NCI-H128 (cell line): ENCODE results near the gene SLC27A4.

Experiments used
- DNase-seq: peaks from one replicate; lab custom pipeline; 2025; ENCODE audit not compliant: unreplicated experiment; lab: John Stamatoyannopoulos, UW

SLC27A4 gene

DNA sequence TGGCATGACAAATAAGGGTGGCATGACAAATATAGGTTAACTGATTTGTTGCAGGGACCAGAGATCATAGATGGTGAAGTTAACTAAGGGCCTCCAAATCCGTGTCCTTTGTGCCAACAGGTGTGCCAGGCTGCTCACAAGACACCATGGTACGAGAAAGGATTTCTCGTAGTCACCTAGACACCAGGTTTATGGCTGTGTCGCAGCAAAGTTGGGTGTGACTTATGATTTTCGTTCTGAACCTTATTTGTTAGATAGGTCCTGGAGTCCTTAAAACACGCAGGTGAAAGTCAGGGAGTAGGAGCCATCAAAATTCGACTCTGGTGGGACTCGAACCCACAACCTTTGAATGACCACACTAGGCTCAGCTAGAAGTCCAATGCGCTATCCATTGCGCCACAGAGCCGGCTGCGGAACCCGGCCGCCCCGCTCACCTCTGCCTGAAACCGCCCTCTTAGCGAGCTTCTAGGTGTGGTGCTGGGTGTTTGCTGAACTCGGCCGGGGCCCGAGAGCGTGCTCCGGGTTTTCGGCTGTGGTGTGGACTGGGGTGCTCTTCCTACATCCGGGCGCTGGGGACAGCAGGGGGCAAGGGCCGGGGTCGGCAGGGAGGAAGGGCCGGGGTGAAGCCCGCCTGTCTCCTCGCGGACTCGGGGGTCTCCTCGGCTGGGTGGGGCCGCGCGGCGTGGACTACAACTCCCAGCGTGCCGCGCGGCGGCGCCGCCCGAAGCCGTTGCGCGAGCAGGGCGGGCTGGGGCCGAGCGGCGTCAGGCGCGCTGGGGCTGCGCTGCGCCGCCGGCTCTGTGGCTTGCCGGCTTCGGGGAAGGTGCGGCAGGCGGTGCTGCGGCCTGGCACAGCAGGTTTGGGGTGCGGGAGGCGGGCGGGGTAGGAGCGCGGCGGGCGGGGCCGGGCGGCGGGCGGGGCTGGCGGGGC is at the start of gene SLC27A4:
SLC27A4 (plus strand) TSS at position 767 of the 930 bp plus-strand sequence. CDS start 2,606 bp downstream, outside the sequence.
- peak; percentile 13 for DNase-seq

DNA sequence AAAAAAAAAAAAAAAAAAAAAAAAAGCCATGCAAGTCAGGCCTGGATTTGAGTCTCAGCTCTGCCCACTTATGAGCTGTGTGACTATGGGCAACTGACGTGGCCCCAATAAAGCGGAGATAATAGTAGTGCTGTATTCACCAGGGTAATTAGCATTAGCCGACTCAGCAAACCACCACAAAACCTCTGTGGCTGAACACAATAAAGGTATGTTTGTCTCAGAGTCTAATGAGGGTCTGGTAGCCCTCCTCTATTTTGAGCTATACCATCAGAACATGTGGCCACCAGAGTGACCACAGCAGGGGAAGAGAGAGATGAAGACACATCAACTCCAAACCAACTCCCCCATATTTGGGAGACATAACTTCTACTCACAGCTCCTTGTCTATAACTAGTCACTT is 48.3 kb upstream of the SLC27A4 start:
- no peak for DNase-seq

DNA sequence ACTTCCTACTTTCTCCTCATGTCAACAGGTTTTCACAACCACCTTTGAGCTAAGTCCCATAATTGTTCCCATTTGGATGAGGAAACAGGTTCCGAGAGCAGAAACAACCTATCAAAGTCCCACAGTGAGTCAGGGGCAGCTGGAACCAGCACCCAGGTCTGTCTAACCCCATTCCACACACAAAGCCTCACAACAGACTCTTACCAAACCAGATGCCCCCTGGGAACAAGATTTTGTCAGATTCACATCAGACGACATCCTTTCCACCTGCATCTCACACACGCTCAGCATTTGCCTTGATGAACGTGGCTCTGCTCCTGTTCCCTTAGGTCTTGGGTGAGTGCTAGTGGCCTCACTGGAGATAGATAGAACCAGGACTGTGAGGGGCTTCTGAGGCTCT is 47.2 kb upstream of the SLC27A4 start:
- DNase-seq: no peak

DNA sequence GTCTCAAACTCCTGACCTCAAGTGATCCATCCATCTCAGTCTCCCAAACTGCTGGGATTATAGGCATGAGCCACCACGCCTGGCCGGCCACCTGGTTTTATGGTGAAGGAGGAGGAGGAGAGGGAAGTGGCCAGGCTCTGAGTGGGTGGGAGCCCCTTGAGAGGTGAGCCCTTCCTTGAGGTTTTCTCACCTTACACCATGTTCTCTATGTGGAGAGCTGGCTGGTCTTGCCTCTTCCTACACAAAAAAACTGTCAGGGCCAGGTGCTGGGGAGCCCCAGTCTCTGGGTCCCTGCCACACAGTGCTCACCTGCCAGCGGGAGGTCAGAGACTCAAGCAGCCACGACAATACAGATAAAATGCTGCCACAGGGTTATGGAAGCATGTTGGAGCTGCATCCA is 46.2 kb upstream of the SLC27A4 start:
- DNase-seq: no peak

DNA sequence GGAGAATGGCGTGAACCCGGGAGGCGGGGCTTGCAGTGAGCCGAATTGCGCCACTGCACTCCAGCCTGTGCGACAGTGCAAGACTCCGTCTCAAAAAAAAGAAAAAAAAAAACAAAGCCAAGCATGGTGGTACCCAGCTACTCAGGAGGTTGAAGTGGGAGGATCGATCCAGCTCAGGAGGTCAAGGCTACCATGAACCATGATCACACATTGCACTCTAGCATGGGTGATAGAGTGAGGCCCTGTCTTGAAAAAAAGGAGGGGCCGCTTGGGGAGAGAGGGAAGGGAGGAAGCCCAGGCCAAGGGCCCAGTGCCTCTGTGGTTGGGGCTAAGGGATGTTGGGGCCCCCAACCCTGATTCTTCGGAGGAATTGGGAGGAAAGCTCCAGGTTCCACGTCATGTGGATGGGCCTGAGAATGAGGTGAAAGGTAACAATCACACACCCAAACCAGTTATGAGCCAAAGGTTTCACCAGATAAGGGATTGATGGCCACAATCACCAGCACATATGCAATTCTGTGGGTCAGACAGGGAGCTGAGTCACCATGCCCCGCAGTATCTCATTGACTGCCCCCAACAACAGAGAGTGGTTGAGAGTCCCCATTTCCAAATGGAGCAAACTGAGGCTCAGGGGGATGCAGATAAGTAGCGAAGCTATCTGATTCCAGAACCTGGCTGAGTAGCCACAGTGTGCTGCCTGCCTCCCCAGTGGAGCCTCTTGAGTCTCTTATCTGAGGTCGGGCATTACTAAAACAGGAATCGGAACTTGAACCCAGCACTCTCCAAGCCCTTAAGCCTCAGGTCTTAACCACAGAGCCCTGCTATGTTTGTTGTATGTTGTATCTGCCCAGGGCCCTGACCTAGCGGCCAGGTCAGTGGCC is 43.7 kb upstream of the SLC27A4 start:
- no peak for DNase-seq

DNA sequence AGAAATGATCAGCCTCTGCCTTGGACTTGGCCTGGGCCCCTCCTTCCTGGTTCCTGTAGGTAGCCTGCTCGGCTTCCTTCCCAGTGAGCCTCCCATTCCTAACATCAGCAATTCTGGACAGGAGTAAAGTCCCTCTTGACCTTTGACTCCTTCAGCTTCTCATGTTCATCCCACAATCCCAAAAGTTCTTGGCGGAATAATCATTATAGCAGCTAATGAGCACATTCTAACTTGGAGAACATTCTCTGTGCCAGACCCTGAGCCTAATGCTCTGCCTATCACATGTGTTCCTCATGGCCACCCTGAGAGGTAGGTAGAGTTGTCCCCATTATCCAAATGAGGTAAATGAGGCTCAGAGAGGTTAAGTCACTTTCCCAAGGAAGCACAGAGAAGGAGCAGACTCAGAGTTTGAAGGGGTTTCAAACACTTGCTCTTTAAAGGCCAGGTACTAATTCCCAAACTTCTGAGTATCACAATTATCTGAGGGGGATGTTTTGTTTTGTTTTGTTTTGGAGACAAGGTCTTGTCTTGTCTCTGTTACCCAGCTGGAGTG is 43.0 kb upstream of the SLC27A4 start:
- no peak for DNase-seq

DNA sequence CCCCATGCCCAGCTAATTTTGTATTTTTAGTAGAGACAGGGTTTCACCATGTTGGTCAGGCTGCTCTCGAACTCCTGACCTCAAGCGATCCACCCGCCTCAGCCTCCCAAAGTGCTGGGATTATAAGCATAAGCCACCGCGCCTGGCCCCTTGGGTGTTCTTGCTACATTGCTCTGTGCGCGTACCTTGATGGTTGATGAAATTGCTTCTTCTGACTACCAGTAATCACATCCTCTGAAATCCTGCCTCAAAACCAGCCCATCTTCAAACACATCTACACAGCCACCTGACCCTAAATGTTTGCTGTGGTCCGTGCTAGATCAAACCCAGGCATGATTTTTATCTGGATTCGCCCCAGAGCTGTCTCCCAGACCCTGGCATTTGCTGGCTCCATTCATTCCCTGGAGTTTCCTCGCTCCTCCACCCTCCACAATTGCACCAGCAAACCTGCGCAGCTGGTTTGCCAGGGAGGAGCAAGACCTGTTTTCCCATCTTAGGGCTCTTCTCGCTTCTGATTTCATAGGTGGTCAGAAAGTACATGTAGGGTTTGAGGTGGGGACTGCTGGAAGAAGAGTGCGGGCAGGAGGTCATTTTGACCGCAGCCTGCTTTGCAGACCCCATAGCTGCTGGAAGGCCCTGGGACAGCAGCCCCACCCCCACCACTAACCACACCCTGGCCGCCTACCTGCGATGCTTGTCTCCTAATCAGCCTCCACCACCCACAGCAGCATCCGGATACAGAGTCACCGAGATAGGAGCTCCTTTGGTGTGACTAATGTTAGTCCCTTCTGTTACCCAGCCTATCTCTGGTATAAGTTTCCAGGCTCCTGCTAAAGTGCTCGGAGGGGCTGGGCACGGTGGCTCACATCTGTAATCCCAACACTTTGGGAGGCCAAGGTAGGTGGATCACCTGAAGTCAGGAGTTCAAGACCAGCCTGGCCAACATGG is 41.5 kb upstream of the SLC27A4 start:
- DNase-seq: no peak

DNA sequence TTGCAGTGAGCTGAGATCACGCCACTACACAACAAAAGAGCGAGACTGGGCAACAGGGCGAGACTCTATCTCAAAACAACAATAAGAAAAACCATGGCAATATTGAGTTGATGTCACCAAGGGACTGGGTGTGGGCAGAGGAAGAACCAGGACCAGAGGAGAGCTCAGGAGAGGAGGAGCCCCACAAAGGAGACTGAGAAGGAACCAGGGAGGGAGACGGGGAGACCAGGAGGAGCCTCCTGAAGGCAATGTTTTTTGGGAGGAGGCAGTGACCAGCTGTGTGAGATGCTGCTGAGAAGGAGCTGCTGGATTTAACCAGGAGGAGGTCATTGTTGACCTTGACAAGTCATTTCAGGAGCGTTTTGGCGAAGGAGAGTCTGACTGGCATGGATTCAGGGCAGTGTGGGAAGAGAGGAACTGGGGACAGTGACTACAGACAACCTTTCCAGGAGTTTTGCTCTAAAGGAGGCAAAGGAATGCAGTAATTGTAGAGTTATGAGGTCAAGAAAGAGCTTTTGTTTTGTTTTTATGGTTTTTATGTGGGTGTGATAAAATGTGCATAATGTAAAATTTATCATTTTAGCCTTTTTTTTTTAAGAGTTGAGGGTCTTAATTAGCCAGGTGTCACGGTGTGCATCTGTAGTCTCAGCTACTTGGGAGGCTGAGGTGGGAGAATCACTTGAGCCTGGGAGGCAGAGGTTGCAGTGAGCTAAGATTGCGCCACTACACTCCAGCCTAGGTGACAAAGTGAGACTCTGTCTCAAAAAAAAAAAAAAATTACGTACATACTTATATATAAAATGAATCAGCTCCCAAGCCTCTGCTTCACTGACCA is 36.0 kb upstream of the SLC27A4 start:
- DNase-seq: no peak

DNA sequence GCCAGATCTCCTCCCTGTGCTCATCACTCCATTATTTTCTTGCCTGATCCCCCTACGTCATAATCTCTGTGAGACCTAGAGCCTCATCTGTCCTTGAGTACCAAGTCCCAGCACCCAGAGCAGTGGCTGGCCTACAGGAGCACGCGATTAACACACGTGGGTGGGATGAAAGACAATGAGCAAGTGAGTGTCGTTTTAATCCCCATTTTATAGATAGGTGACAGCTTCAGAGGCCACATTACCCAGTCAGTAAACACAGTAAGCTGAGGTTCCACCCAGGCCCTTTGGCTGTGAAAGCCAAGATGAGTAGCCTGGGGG is 35.4 kb upstream of the SLC27A4 start:
- DNase-seq: no peak

DNA sequence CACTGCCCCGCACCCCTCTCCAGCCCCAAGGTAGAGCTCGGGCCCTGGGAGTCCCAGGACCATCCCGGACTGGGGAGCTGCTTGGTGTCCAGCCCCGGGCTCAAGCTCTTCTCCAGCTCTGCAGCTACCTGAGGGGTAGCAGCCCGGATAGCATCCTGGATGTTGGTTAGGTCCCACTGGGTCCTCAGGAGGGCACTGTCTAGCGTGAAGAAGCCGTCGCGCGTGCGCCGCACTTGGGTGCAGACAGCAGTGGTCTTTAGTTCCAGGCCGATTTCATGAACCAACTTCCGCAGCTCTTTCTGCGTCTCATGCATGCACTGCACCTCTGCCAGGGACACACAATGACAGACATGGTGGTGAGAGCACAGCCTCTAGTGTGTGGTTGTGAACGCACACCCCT is 30.8 kb upstream of the SLC27A4 start:
- no peak for DNase-seq

DNA sequence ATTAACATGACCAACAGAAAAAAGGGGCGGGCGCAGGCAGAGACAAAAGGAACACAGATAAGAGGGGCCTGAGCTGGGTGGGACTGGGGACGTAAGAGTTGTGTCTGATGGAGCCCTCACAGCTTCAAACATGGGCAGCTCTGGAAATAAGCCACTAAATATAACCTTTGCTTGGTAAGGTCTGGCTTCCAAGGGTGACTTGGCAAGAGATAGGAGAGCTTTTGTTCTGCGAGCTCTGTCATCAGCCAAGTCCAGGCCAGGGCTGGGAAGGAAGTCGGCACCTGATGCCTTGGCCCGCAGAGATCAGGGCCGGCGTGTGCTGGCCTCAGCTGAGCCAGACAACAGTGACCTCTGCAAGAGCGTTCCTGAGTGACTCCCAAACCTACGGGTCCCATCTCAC is 29.9 kb upstream of the SLC27A4 start:
- no peak for DNase-seq

DNA sequence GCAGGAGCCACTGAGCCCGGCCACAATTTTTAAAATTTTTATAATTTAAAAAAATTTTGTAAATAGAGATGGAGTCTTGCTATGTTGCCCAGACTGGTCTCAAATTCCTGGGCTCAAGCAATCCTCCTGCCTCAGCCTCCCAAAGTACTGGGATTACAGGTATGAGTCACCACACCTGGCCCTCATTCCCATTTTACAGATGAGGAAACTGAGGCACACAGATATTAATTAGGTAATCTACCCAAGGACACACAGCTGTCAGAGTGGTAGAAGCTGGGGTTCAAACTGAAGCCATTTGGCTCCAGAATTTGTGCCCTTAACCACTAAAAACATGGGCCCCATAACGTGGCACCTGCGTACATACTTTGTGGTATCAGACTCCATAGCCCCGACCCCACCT is 25.6 kb upstream of the SLC27A4 start:
- DNase-seq: no peak

DNA sequence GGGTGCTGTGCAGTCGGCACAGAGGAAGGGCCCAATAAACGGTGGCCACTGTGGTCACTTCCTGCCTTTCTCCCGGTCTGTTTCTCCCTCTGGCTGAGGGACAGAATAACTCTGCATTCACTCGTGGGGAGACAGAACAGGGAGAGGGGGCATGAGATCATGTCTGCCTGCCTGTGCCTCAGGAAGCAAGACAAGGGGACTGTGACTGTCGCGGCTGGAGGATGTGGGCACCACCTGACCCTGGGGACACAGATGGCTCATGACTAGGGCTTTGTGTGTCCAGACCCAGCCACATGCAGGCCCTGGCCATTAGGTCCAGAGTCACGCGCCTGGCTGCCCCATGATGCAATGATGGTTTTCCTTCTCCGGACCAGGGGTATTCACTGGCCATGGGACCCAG is 23.9 kb upstream of the SLC27A4 start:
- DNase-seq: no peak

DNA sequence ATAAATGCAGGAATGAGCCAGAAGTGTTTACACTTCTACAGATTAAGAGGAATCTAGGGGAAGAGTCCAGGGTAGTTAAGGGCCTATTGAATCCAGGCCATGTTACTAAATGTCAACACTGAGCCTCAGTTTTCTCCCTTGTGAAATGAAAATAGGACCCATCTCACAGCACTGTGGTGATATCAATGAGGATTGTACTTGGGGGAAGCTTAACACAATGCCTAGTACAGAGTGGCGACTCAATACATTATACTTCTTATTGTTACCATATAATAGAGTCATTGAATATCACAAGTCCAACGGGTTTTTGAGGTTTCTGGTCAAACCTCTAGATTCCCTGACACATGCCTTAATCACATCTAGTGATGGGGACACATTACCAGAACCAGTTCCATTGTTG is 22.7 kb upstream of the SLC27A4 start:
- no peak for DNase-seq

DNA sequence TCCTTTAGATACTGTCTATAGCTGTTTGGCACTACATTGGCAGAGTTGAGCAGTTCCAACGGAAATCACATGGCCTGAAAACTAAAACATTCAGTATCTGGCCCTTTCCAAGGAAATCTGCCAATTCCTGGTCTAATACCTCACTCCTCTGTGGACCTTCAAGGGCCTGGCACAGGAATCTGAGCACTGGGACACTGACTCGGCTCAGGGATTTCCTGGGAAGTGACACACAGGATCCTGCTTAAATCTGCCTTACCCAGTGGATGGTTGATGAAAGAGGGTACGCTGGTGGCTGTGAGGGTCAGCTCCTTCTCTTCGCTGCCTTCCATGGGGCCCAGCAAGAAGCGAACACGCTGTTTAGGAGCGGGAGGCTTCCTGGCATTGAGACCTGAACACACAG is 19.0 kb upstream of the SLC27A4 start:
- DNase-seq: no peak

DNA sequence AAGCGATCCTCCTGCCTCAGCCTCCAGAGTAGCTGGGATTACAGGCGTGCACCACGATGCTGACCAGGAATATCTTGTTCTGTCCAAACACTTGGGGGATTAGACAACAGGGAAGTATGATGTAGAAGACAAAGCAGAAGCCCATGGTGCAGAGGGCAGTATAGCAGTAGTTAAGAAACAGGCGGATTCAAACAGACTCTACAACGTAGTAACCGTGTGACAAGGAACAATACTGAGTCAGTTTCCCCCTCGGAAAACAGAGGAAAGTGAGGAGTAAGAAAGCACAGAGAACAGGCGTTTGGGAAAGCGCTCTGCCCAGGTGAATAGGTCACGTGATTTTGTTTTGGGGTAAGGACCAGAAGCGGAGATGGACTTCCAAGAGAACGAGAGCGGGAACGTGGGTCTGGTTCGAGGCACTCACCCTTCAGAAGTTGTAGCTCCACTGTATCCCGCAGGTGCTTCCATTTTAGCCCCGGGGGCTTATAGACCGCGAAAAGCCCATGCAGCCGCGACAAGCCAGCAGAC is 18.4 kb upstream of the SLC27A4 start:
- DNase-seq: no peak

DNA sequence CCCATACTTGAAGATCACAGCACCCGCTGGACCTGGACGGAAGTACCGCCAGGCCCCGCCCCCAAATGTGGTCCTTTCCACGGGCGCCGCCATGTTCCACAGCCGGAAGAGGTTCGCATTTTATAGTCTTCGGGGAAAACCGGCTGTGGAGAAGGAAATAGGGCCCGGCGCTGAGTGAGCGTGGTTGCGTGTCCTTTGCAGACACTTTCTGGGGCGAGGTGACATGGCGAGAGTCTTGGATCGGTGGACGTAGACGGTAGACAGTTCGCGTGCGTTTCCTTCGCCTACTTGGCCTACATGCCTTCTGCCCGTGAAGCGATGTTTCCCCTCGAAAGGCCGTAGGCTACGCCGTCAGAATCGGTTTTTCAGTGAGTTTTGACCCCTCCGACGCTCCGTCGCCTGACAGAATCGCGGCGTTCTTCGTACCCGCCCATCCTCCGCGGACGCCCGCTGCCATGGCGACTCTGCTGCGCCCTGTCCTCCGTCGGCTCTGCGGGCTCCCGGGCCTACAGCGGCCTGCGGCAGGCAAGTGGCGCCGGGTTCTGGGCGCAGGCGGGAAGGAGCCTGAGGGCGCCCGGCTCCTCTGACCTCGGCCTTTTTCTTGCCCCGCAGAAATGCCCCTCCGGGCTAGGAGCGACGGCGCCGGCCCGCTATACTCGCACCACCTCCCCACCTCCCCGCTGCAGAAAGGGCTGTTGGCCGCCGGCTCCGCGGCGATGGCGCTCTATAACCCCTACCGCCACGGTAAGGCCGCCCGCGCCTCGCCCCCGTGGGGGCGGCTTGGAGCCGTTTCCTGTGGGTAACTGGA is 17.7 kb upstream of the SLC27A4 start, which contains the start of the genes COQ4 and TRUB2:
COQ4 (plus strand) TSS at position 436 of the 808 bp plus-strand sequence; CDS start at position 456, 20 bp downstream.
TRUB2 (minus strand) TSS at position 44 of the 808 bp plus-strand sequence; CDS start at position 5, 39 bp downstream.
- peak; percentile 87 for DNase-seq

DNA sequence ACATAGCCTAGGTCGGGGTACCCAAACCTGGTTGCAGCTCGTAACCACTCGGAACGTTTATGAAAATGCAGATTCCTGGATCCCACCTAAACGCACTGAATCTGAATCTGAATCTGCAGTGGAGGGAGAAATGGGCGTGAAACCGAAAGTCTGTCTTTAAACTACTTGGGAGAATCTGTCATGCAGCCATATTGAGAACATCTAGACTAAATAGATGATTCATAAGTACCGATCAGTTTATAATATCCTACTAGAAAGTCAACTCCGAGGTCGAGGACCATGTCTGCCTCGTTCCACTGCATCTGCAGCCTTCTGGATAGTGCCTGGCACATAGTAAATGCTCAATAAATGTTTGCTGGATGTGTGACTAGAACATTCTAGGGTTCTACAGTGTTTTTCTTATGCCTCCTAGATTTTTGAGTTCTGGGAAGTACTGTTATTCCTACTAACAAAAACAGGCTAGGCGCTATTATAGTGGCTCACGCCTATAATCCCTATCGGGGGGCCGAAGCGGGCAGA is 17.1 kb upstream of the SLC27A4 start:
- DNase-seq: no peak
